ENCODE data around the gene NDFIP1. TPM values are rescaled to one million over a fixed set of nuclear protein-coding genes. Genes with fewer than 3 reads are reported as not detected.

NDFIP1 gene
- total and polyA plus RNA-seq, 2 of the 13 experiments (the other 11 are each of a cell fraction or from before 2014, with no cell fraction given), result 12.4 to 15.7 TPM

- TF ChIP-seq ZNF180 (CRISPR knock-in tag; IDR thresholded peaks at IDR 0.05; ENCODE audit: borderline replicate concordance, low read depth), result no peak
- no peak for TF ChIP-seq NFAT5 (CRISPR knock-in tag; IDR thresholded peaks at IDR 0.05)
- TF ChIP-seq MXD3 (CRISPR knock-in tag; IDR thresholded peaks at IDR 0.05), result peak; percentile 24; the same call in 1 of the 2 replicates
- TF ChIP-seq ZNF660 (CRISPR knock-in tag; IDR thresholded peaks at IDR 0.05; ENCODE audit: borderline replicate concordance, low read depth), result no peak
- TF ChIP-seq PAXIP1 (CRISPR knock-in tag; conservative IDR thresholded peaks at IDR 0.05), result 0 out of 2 replicates have a peak, but pooled peaks have one; percentile 8
- TF ChIP-seq ZNF501 (CRISPR knock-in tag; IDR thresholded peaks at IDR 0.05), result no peak
- no peak for TF ChIP-seq ZBTB14 (CRISPR knock-in tag; IDR thresholded peaks at IDR 0.05)
- TF ChIP-seq TBL1XR1 (IDR thresholded peaks at IDR 0.05; ENCODE audit: borderline replicate concordance, low read length, partially characterized antibody), result no peak
- TF ChIP-seq SMARCC2 (IDR thresholded peaks at IDR 0.05), result no peak
- no peak for TF ChIP-seq CHD4 (IDR thresholded peaks at IDR 0.05; ENCODE audit: borderline replicate concordance, low read length)
- peak; percentile 45 for TF ChIP-seq KDM2A (CRISPR knock-in tag; IDR thresholded peaks at IDR 0.05; ENCODE audit: borderline replicate concordance, low read depth)
- TF ChIP-seq ATM (IDR thresholded peaks at IDR 0.05; ENCODE audit: borderline replicate concordance), result no peak
- TF ChIP-seq ZNF780A (CRISPR knock-in tag; IDR thresholded peaks at IDR 0.05), result peak; percentile 98
- TF ChIP-seq KLF16 (CRISPR knock-in tag; IDR thresholded peaks at IDR 0.05), result 0 out of 4 replicates have a peak, but pooled peaks of 1 of the 2 experiments have one; percentile 29
- TF ChIP-seq JARID2 (CRISPR knock-in tag; IDR thresholded peaks at IDR 0.05; ENCODE audit: insufficient replicate concordance), result peak; percentile 44
- peak; percentile 69 for TF ChIP-seq ZNF547 (CRISPR knock-in tag; IDR thresholded peaks at IDR 0.05)
- TF ChIP-seq LCORL (IDR thresholded peaks at IDR 0.05), result no peak
- 0 out of 2 replicates have a peak, but pooled peaks have one; percentile 47 for TF ChIP-seq LCORL (CRISPR knock-in tag; IDR thresholded peaks at IDR 0.05)
- TF ChIP-seq KLF9 (CRISPR knock-in tag; IDR thresholded peaks at IDR 0.05; ENCODE audit: low read depth), result no peak
Measured at GRCh38 chr5:142108432-142109330, at the start of gene NDFIP1 (continued).
